HTR-8/SVneo (cell line): ENCODE results near the gene USP20.

Experiments
- DNase-seq: peaks from one replicate; pipeline ENCODE4 v3.0.0; 2011; ENCODE audit warnings: low spot score, mixed read lengths; ENCODE audit not compliant: insufficient read length
- FAIRE-seq: peaks from 2 replicates; lab custom pipeline; 2011; peaks lifted over from hg19 to GRCh38; lab: Jason Lieb, UNC

The USP20 gene

DNA sequence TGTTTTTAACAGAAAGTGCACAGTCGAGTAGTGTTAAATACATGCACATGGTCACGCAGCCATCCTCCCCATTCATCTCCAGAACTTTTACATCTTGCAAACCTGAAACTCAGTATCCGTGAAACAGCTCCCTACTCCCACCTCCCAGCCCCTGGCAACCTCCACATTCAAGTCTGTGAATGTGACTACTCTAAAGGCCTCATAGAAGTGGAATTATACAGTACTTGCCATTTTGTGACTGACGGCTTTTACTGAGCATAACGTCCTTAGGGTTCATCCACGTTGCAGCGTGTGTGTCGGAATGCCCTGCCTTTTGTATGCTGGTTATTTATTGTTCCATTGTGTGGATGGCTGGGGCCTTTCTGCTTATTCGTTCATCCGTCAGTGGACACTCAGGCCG, 35.8 kb downstream of the USP20 start:
- DNase-seq (no peak), FAIRE-seq (no peak)

DNA sequence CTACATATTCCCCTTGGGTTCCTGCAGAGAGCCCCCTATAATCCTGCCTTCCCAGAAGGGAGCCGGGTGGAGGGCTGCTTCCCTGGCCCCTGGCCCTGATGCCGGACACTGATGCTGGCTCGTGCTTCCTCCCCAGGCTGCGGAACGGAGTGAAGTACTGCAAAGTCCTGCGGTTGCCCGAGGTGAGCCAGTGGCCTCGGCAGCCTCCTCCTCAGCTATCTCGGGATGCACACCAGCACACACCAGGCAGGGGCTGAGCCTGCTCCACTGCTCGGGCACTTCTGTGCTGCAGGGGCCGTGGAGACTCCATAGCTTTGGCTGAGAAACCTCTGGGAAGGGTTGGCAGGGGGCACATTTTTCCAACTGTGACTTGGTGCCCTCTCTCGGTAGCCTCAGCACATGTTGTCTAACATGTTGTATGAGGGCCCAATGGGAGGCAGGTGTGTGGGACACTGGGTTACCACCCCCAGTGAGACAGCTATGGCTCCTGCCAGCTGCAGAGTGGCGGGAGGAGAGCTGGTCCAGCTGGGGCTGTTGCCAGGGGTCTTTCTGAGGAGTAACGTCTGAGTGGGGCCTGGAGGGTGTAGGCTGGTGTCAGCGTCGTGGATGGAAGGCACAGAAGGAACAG, 38.4 kb downstream of the USP20 start:
- DNase-seq (no peak), FAIRE-seq (no peak)

- no peak for FAIRE-seq
- DNase-seq: no peak
These were observed 39.2 kb downstream of the USP20 start for GRCh38 chr9:129874261-129875101.

DNA sequence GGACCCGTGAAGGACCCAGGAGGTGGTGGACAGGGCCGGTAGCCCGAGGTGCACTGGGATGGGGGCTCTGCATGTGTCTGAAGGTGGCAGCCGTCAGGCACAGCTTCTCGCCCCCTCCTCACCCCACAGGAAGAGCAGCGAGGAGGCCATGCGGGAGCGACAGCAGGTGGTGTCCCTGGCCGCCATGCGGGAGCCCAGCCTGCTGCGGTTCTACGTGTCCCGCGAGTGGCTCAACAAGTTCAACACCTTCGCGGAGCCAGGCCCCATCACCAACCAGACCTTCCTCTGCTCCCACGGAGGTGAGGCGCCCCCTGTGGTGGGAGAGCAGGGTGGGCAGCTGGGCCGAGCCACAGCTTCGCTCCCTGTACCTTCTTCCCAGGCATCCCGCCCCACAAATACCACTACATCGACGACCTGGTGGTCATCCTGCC, 39.9 kb downstream of the USP20 start:
- DNase-seq (no peak), FAIRE-seq (no peak)

- no peak for FAIRE-seq
- DNase-seq: no peak
These were observed 40.6 kb downstream of the USP20 start for GRCh38 chr9:129875687-129876395.

GRCh38 chr9:129876815-129877214, 41.6 kb downstream of the USP20 start:
- DNase-seq (no peak), FAIRE-seq (no peak)

GRCh38 chr9:129878291-129878690, 43.0 kb downstream of the USP20 start:
- no peak for DNase-seq
- no peak for FAIRE-seq

- FAIRE-seq (no peak), DNase-seq (no peak)
These were observed 43.9 kb downstream of the USP20 start for GRCh38 chr9:129879103-129879699.

DNA sequence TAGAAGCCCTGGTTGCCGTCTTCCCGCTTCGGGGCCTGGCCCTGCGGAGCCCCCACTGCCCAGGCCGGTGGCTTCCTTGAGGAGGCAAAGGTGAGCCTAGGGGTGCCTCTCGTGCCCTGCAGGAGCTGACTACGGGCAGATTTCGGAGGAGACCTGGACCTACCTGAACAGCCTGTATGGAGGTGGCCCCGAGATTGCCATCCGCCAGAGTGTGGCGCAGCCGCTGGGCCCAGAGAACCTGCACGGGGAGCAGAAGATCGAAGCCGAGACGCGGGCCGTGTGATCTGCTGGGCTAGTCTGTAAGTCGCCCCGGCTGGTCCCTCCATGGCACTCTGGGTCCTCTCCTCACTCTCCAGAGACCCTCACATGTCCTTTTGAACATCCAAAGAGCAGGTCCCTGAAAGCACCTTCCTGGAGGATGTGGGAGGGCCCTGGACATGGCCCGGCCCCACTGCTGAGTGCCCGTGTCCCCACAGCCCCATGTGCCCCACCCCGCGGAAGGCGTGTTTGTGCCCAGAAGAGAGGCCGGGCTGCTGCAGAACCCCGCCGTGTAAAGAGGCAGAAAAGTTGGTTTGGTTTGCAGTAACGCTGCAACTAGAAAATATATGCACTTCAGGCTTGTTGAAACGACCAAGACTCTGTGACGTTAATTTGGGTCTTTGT, 44.9 kb downstream of the USP20 start:
- DNase-seq (no peak), FAIRE-seq (no peak)

DNA sequence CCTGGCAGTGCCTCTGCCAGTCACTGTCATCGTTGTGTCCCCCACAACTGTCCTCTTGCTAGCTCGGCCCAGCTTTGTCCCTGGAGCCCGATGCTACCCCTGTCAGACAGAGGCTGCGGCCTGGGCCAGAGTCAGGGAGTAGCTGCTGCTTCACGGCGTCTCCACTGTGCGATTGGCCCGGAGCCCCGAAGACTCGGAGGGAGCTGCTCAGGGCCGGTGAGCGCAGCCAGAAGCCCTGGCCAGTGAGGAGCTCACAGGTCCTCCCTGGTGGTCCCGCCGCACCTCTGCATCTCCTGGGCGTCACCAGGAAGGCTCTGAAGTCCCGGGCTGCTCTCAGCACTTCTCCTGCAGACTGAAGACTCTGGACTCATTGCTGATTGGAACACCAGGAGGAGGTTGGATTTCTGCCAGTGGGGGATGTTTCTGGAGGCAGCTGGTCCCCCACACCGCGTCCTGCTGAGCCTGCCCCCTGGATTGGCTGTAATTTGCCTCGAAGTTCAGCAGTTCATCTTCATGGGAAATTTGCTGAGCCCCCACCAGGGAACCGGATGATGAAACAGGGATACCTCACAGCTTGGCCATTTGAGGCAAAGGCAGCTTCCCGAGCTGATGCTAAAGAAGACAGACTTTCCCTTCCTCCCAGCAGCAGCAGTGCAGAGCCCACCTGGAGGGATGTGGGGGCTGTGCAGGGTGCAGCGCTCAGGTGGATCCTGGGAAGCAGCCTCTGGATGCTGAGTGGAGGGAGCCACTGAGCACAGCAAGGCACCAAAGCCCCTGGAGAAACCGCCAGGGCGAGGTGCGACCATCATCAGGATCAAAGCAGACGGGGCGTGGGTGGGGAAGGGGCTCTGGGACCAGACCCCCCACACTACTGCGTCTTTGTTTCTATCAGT, 45.6 kb downstream of the USP20 start:
- FAIRE-seq (no peak), DNase-seq (no peak)

GRCh38 chr9:129881547-129882324, 46.5 kb downstream of the USP20 start:
- DNase-seq (no peak), FAIRE-seq (no peak)

DNA sequence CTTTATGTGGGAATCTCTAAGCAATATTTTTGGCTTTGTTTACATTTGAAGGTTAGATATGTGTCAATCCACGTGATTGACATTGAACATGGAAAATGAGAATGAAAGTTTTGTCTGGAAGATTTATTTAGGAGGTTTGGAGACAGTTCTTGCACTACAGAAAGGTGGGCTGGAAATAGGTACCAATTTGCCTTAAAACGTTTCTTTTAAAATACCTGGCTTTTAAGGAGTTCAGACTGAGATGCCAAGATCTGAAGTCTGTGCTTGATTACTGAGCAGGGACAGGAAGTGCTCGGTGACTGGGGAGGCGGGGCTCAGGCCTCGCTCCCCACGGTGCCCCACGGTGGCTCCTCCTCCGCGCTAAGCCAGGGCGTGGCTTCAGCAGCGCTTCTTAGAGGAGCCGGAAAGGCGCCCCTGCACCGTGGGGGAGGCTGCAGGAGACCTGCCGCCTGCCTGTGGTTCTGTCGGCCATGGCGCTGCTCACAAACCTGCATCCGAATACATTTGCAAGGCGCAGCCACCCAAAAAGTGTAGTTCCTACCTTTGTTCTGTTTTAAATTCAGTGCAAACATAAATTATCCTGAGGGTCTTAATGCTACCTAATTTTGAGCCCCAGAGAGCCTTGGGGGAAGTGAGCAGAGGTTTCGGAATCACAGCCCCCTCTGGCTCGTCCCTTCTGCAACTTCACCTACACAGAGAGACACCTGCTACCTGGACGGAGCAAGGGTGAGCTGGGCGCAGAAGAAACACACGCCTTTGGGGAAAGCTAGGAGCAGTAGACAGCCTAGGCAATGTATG, 49.2 kb downstream of the USP20 start:
- FAIRE-seq (no peak), DNase-seq (peak; percentile 80)

DNA sequence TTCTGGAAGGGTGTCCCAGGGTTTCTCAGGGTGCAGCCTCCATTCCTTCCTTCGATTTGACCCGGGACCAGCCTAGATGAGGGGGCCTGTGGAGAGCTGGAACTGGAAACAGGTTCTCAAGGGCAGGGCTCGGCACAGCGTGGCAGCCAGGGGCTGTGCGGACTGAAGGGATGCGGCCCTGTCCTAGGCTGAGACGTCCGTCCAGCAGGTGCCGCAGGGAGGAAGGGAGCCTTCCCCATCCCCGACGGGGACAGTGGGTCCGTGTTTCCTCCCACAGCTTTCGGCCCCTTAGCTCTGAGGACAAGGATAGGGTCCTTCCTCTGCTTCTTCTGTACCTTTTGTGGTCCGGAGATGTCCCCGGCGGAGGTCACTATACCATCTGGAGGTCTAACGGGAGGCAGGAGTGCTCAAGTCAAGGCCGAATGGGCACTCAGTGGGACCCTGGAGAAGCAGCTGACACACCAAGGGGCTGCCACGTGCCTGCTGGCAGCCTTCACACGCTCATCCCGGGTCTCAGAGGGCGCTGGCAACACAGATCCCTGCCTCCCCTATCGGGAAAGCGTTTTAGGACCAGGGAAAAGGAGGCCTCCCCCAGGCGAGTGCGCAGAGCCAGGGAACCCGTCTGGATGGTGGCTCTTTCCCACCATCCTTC, 49.9 kb downstream of the USP20 start:
- DNase-seq: no peak

DNA sequence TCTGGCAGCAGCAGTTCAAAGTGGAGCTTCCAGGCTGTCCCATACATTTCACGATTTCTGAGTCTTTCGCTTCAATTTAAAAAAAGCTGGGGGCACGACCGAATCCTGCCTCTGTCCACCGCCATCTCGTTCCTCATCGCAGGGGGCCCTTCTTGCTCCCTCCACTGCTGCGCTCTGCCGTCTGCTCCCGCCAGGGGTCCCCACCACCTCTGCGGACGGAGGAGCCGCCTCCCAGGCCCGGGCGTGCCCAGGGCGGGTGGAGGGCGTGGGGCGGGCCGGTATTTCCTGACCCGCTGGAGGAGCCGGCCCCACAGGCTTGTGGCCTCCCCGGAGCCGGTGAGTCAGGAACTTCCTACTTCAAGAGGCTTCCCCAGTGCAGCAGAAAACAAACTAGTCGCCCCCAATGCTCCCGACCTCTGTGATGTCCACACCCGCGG, 50.4 kb downstream of the USP20 start:
- peak; percentile 85 for DNase-seq
- FAIRE-seq: no peak

More for the DNA sequence above, 49.9 kb downstream of the USP20 start:
- no peak for FAIRE-seq

DNA sequence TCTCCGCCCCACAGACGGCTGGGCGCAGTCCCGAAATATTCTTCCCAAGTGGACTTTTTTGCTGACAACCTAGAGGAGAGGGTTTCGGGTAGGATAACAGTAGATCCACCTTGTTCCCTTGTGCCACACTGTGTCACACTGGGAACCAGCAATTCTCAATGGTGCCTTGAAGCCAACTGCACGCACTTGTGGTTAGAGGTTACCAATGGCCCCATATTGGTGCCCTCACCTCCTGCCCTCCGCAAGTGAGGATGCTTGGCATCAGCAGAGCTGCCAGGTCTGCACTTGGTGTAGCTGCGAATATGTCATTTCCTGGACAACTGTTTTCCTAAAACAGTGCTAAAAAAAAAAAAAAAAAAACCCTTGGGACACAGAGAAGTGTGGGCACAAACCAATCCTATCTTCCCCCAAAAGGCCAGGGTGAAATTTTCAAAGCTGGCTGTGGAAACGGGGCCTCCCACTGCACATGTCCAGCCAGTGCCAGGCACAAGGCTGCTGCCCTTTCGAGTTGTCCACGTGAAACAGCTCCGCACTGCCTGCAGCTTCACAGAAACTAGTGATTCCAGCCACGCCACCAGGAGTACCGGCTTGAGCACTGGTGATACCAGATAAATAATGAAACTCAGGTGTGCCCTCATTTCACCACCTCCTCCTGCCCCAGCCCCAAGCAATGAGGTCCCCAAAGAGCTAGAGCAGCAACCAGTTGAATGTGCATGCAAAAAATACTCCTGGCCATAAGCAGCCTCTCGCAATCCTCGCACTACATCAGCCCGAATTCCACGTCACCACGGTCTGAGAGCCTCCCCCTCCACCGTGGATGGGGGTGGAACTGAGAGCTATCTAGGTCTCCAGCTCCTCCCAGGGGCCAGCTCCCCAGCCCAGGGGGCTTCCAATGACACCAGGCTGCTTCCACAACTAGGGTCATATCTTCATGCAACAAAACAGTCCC, 51.2 kb downstream of the USP20 start:
- FAIRE-seq (no peak), DNase-seq (no peak)
